Transverse colon (tissue), 4 donors: Measurements from ENCODE around the gene TPK1.

ENCODE experiments used
- CTCF ChIP-seq, 5 experiments: fragments of 200-600 bp in 3 of 5; fragments of 450-650 bp in 2 of 5; sonication (generic) in 3 of 5; IDR thresholded peaks; 1 replicate in 2 of 5; 2 replicates in 3 of 5; pipeline ENCODE4 v1.5.1; 2016 to 2017; ENCODE audit warnings: antibody characterized with exemption in 5 of 5, inconsistent platforms in 3 of 5, mild to moderate bottlenecking in 2 of 5, moderate library complexity in 1 of 5
- POLR2AphosphoS5 ChIP-seq, 3 donors: sonication (generic); formaldehyde crosslinking; IDR thresholded peaks; one replicate each; pipeline ENCODE4 v1.6.1; 2016; ENCODE audit warnings: antibody characterized with exemption in 3 of 3

- no peak for TF ChIP-seq CTCF (IDR thresholded peaks at IDR 0.05)
- no peak for TF ChIP-seq POLR2AphosphoS5 (IDR thresholded peaks at IDR 0.05)
Measured at GRCh38 chr7:144682581-144683280, 153.1 kb downstream of the TPK1 start.
